ENCODE measurements around the gene RO60.

DNA sequence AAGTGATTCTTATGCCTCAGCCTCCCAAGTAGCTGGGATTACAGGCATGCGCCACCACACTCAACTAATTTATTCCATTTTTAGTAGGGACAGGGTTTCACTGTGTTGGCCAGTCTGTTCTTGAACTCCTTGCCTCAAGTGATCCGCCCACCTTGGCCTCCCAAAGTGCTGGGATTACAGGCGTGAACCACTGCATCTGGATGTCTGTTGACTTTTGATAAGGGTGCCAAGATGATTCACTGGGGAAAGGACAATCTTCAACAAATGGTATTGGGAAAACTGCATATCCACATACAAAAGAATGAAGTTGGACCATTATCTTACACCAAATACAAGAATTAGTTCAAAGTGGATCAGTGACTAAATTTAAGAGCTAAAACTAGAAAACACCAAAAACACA lies 19.8 kb downstream of the RO60 start:
- TF ChIP-seq MAZ (IDR thresholded peaks at IDR 0.05; ENCODE audit: borderline replicate concordance, low read depth, low read length) (no peak), MAZ (CRISPR knock-in tag; IDR thresholded peaks at IDR 0.05; ENCODE audit: low read depth) (no peak), YY1 (IDR thresholded peaks at IDR 0.05; ENCODE audit: insufficient read depth, insufficient replicate concordance, low read depth, low read length) (no peak)

All from HepG2 (cell line).